ENCODE results near the gene UNC13A.

UNC13A gene

GRCh38 chr19:17735410-17735809 lies 47.3 kb upstream of the UNC13A start:
- Histone ChIP-seq H3K27me3 (ENCODE audit: insufficient read depth, poor library complexity, severe bottlenecking) (no peaks in the 10 kb centered on the region), H3K27ac (replicated peaks) (no peak overlapping the region), H3K4me3 (replicated peaks; ENCODE audit: insufficient read depth, low read length) (no peak overlapping the region)
- DNase-seq (ENCODE audit: low read depth in 1 of 2, low spot score in 1 of 2): no peak
- no peak for TF ChIP-seq CTCF (IDR thresholded peaks at IDR 0.05; ENCODE audit: insufficient read depth, low read length)
- TF ChIP-seq POLR2AphosphoS5 (IDR thresholded peaks at IDR 0.05; ENCODE audit: low read depth): no peak
- no peak for TF ChIP-seq SPI1 (IDR thresholded peaks at IDR 0.05; ENCODE audit: borderline replicate concordance, low read depth)
- TF ChIP-seq GABPA (IDR thresholded peaks at IDR 0.05; ENCODE audit: low read depth): no peak
- TF ChIP-seq REST (IDR thresholded peaks at IDR 0.05; ENCODE audit: insufficient replicate concordance, low read depth): no peak

- Histone ChIP-seq H3K27ac (replicated peaks) (no peak overlapping the region), H3K4me3 (replicated peaks; ENCODE audit: insufficient read depth, low read length) (no peak overlapping the region), H3K27me3 (ENCODE audit: insufficient read depth, poor library complexity, severe bottlenecking) (no peaks in the 10 kb centered on the region)
- DNase-seq (ENCODE audit: low read depth in 1 of 2, low spot score in 1 of 2): no peak
- no peak for TF ChIP-seq CTCF (IDR thresholded peaks at IDR 0.05; ENCODE audit: insufficient read depth, low read length)
- no peak for TF ChIP-seq POLR2AphosphoS5 (IDR thresholded peaks at IDR 0.05; ENCODE audit: low read depth)
- TF ChIP-seq REST (IDR thresholded peaks at IDR 0.05; ENCODE audit: insufficient replicate concordance, low read depth): no peak
- TF ChIP-seq SPI1 (IDR thresholded peaks at IDR 0.05; ENCODE audit: borderline replicate concordance, low read depth): no peak
- TF ChIP-seq GABPA (IDR thresholded peaks at IDR 0.05; ENCODE audit: low read depth): no peak
Observed at GRCh38 chr19:17734146-17734545, 46.0 kb upstream of the UNC13A start.

- Histone ChIP-seq H3K27me3 (ENCODE audit: insufficient read depth, poor library complexity, severe bottlenecking) (no peaks in the 10 kb centered on the region), H3K4me3 (replicated peaks; ENCODE audit: insufficient read depth, low read length) (no peak overlapping the region), H3K27ac (replicated peaks) (no peak overlapping the region)
- TF ChIP-seq CTCF (IDR thresholded peaks at IDR 0.05; ENCODE audit: insufficient read depth, low read length) (no peak), GABPA (IDR thresholded peaks at IDR 0.05; ENCODE audit: low read depth) (no peak), REST (IDR thresholded peaks at IDR 0.05; ENCODE audit: insufficient replicate concordance, low read depth) (no peak), SPI1 (IDR thresholded peaks at IDR 0.05; ENCODE audit: borderline replicate concordance, low read depth) (no peak), POLR2AphosphoS5 (IDR thresholded peaks at IDR 0.05; ENCODE audit: low read depth) (no peak)
- DNase-seq (ENCODE audit: low read depth in 1 of 2, low spot score in 1 of 2): no peak
Observed at GRCh38 chr19:17733127-17733526, 45.0 kb upstream of the UNC13A start.

Data from HL-60 (cell line).